PC-9 (cell line): ENCODE measurements around the gene TFAP2B.

ENCODE experiments used
- EZH2 ChIP-seq: fragments of 200-600 bp; sonication (generic); IDR thresholded peaks from 2 replicates; pipeline ENCODE4 v1.8.0; 2017; ENCODE audit warnings: antibody characterized with exemption, low read depth
- TF ChIP-seq, protein P1 (sequence below): fragments of 200-600 bp; sonication (generic); conservative IDR thresholded peaks from 2 replicates; pipeline ENCODE4 v1.6.1; 2017; ENCODE audit warnings: mixed run types, antibody characterized with exemption, mild to moderate bottlenecking, moderate library complexity

DNA sequence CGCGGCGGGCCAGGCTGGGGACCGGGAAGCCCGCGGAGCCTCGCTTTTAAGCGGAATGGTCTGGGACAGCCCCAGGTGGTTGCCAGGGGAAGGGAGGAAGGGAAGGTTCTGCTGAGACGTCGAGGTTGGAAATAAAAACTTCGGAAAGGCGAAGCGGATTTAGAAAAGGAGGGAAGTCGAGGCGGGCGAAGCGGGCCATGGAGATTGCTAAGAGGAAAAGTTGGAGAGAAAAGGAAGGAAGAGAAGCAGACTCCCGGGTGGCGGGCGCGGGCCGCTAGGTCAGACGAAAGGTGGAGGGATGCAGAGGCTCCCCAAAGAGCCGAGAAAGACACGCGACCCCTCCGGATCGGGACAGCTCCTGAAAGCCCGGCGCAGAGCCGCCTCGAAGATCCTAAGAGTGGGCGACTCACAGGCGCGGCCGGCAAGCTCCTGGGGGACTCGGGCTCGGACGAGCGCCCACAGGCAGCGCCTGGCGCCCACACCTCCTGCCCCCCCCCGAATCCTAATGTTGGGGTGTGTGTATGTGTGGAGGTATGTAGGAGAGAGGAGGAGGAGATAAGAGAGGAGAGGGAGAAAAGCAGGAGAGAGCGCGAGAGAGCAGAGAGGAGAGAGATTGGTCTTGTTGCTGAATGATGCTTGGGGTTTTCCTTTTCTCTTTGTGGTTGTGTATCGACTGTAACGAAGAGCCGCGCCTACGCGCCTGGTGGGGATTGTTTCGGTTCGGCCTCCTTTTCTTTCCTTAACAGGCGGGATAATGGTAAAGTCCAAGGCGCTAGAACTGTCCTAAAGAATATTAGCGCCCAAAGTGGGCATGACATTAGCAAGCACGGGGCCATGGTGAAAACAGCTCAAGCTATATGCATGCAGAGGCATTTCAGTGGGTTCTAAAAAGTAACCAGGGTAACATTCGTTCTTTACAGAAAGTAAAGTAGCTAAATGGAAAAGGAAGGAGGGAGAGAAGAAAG is 1.5 kb downstream of the TFAP2B start:
- TF ChIP-seq, protein P1, sequence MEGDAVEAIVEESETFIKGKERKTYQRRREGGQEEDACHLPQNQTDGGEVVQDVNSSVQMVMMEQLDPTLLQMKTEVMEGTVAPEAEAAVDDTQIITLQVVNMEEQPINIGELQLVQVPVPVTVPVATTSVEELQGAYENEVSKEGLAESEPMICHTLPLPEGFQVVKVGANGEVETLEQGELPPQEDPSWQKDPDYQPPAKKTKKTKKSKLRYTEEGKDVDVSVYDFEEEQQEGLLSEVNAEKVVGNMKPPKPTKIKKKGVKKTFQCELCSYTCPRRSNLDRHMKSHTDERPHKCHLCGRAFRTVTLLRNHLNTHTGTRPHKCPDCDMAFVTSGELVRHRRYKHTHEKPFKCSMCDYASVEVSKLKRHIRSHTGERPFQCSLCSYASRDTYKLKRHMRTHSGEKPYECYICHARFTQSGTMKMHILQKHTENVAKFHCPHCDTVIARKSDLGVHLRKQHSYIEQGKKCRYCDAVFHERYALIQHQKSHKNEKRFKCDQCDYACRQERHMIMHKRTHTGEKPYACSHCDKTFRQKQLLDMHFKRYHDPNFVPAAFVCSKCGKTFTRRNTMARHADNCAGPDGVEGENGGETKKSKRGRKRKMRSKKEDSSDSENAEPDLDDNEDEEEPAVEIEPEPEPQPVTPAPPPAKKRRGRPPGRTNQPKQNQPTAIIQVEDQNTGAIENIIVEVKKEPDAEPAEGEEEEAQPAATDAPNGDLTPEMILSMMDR = no peak
- no peak for TF ChIP-seq EZH2
